A172 (cell line): ENCODE results near the gene LY6G6D. TPM values are rescaled to one million over a fixed set of nuclear protein-coding genes. Genes with fewer than 3 reads are reported as not detected.
A peak's percentile ranks its signal among the peaks of the same experiment; 100 is the strongest.
"Not testable (repeated sequence)": the region's sequence is repeated elsewhere in the genome, so short reads cannot be mapped to it uniquely, and the experiment has no call there.

Experiments
- DNase-seq: peaks from one replicate; pipeline ENCODE4 v3.0.0-alpha.2; 2015; ENCODE audit warnings: low spot score
- total RNA-seq: library from RNA; depleted of rRNA; stranded (reverse); fragments of >200 nt; shearing (Covaris generic); gene quantifications from 2 replicates; pipeline ENCODE4 v1.2.3, GENCODE V29; 2014

LY6G6D gene
- total RNA-seq, 1 experiment from 2014 or later = not detected

DNA sequence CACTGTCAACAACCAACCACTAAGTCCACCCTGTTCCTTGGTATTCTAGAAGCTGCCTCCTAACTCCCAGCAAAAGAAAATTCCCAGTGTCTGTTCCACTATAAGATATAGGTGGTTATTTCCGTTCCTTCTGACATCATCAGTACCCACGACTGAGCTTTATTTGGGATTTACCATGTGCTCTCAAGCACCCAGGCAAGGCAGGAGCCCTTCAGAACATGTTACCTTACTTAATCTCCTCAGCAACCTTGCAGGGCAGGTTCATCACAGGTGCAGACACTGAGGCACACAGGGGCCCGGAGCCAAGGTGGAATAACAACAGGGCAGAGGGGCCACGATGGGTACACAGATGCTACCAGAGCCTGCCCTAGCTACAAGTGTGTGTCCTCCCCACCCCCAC, 22.8 kb upstream of the LY6G6D start:
- no peak for DNase-seq

DNA sequence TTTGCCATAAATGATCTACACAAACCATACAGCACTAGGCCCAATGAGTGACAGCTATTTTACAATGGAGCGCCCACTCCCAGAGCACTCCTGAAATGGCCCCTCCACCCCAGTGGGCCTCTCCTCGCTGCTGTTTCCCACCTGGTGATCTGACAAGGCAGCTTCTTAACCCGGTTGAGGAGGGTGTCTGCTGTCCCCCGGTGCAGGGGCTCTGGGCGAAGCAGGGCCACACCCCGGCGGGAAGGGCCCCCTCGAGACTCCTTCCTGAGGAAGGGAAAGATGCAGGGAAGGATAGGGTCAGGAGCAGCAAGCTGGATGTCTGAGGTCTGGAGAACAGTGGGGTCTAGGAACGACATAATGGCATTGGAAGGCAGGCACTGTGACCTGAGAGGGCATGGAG, 22.3 kb upstream of the LY6G6D start:
- no peak for DNase-seq

DNA sequence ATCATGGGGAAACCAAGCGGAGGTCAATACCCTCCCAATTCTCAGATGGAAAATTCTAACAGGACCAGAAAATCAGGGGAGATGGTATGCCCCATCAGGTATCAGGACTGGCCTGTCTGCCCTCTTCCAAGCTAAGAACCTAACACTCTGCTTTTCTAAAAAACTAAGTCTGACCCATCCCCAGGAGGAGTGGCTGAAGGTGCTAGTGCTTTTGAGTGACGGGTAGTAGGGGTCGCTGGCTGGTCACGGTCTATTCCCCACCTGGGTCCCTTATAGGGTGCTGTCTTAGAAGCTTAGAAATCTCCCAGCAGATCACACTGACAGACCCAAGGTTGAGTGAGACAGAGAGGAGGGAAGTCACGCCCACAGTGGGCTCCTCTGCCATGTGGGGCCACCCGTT, 21.6 kb upstream of the LY6G6D start:
- no peak for DNase-seq

DNA sequence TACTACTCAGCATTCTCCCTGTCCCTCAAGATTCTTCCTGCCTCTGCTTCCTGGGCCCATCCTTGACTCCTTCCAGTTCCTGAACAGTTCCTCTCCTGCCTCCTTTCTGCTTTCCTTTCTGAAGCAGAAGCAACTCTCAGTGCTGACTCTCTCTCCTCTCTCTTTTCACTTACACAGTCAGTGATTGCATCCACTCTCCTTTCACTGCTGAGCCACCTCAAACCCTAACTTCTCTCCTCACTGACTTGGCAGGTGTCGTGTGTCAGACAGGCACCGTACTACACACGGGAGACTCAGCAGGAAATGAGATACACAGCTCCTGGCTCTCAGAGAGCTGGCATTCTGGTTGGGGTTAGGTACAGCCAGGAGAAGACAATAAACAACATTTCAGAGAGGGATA, 17.6 kb upstream of the LY6G6D start:
- no peak for DNase-seq

DNA sequence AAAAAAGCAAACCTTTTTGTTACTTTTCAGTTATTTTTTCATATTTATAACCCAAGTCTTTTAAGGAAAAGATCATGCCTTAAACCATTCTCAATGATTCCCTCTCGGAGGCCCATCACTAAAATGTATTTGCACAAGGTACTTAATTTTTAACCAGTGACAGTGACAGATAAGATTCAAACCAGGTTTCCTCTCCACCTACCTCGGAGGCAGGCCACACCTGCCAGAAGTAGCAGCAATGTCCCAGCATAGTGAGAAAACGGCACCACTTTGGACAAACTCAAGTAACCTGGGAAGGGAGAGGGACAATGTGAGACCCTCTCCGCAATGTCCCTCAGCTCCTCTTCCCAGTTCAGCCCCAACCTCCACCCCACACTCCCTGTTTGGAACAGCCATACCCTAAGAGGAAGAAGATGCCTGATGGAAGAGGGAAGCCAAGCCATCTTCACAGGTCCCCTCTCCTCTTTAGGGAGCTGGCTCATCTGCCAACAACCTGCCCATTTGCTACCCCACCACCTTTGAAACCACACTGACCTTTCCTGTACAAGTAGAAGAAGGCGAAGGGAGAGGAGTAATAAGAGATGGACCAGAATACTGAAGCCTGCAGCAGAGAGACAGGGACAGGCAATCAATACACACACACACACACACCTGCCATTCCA, 14.3 kb upstream of the LY6G6D start:
- DNase-seq = no peak

DNA sequence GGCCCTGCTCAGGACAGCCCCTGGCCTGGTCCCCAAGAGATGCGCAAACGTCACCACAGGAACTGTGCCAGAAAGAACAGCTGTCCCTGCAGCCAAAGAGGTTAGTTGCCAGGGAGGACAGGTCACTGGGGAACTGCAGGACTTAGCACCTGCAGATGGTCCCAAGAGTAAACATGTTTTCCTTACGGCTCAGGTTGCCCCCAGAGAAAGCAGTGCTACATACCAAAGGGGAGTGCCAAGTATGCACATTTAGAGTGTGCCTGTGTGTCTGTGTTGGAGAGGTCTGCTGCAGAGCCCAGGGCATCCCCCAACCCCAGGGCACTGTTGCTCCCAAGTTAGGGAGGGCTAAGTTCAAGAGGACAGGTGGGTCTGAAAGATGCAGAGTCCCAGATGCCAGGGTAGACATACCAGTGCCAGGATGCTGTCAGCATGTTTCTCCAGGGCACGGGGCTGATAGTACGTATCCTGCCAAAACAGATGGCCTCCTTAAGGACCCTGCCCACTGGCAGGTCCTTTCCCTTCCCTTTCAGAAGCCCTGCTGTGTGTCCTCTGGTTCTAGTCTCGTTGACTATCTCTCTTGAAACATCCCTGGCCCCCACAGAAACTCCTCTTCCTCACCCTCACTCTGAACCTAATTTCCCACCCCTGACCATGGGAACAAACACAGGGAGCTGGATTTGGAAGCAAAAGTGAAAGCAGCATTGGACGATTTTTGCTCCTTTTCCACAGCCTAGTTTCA, 13.3 kb upstream of the LY6G6D start:
- DNase-seq = no peak

DNA sequence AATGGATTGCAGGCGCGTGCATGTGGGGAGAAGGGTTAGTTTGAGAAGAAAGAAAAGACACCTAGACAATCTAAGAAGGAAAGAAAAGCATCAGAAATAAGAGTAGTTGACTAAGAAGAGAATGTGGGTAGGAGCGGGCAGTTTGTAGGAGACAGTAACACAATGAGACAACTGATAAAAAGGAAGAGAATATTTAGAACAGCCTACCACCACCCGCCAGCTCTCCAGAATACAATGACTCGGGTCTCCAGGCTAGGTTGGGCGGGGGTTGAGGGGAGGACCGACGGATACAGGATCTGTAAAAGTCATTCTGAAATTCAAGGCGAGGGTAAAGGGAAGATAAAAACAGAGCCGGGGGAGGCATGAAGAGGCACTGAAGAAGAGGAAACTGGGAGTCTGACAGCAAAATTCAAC, 12.7 kb upstream of the LY6G6D start:
- no peak for DNase-seq

DNA sequence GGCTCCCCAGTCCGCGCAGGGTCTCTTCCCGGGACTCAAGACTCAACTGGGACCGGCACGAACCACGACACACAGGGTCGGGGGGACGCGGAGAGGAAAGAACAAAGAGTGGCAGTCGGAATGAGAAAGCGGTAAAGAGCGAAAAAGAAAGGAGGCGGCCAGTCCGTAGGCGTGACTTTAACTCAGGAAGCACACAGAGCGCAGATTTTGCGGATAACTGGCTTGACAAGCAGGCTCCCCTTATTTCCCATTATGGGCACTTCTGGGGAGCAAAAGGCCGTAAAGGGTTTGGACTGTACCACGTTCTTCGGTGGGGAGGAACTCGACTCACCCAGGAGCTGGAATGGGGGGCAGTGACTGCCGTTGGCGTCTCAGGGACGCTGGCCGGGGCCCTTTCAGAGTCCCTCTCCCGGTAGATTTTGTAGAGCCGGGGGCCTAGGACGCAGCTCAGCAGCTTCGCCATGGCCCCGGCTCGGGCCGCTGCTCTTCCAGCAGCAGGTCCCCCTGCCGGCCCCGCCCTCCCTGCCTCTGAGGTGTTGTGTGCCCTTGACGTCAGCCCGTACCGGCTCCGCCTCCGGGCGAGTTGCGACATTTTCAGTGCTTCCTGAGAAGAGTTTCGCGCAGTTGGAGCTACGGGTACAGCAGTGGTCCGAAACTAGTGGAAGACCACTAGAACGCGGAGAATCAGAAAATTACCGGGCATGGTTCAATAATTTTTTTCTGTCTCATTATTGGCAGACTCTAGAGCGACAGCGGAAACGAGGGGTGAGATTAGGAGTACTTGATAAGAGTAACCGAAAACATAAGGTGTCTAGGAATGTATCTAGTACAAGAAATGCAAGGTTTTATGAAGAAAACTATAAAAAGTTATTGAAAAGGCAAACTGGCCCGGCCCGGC, 12.1 kb upstream of the LY6G6D start, which contains the start of gene ABHD16A:
Gene ABHD16A, minus strand, starts transcription at position 506 of the 898 bp plus-strand sequence. Its CDS starts 43 bp downstream, at position 463.
- DNase-seq = peak; percentile 93

DNA sequence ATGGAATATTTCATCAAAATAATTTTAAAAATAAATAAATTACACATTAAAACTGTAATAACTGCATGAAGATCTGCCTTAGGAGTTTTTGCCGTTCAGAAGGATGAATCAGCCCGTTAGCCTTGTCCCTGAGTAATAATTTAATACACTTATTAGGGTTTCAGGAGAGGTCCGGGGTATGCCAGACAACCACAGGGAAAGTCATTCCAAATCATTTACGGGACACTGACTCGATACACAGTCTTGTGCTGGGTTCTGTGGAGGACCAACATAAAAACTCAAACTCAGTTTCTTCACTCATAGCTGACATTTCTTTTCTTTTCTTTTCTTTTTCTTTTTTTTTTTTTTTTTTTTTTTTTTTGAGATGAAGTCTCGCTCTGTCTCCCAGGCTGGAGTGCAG, 9.2 kb upstream of the LY6G6D start:
- DNase-seq = no peak

DNA sequence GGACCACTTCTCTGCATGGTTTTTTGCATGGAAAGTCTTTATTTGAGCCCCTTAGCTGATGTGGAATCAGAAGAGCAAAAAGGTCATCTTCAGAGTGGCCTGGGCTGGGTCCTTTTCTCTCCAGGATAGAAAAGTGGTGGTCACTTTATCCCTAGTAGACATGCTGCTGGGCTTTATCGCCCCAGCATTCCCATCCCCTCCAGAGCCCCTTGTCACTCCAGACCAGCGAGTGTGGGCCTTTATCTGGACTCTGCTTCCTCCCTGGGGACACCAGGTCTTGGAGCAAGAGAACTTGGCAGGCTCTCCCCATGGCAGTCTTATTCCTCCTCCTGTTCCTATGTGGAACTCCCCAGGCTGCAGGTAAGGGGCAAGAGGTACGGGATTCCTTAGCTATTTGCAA, 8.5 kb upstream of the LY6G6D start, which contains the start of gene LY6G6F:
Gene LY6G6F, plus strand, starts transcription at position 268 of the 400 bp plus-strand sequence. Its CDS starts 41 bp downstream, at position 309.
- no peak for DNase-seq

DNA sequence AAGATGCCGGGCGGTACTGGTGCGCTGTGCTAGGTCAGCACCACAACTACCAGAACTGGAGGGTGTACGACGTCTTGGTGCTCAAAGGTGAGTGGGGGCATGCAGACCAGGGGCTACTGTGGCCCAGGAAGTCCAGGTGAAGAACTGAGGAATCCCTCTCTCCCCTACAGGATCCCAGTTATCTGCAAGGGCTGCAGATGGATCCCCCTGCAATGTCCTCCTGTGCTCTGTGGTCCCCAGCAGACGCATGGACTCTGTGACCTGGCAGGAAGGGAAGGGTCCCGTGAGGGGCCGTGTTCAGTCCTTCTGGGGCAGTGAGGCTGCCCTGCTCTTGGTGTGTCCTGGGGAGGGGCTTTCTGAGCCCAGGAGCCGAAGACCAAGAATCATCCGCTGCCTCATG, 7.4 kb upstream of the LY6G6D start:
- no peak for DNase-seq

DNA sequence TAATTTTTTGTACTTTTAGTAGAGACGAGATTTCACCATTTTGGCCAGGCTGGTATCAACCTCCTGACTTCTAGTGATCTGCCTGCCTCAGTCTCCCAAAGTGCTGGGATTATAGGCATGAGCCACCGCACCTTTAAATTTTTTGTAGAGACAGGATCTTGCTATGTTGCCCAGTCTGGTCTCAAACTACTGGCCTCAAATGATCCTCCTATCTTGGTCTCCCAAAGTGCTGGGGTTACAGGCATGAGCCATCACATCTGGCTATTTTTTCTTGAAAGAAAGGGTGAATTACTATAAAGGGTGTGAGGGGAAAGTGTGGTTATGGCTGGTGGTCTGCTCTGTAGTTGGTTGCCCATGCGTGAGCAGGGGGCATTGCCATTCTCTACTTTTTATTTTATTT, 6.9 kb upstream of the LY6G6D start:
- DNase-seq = no peak

DNA sequence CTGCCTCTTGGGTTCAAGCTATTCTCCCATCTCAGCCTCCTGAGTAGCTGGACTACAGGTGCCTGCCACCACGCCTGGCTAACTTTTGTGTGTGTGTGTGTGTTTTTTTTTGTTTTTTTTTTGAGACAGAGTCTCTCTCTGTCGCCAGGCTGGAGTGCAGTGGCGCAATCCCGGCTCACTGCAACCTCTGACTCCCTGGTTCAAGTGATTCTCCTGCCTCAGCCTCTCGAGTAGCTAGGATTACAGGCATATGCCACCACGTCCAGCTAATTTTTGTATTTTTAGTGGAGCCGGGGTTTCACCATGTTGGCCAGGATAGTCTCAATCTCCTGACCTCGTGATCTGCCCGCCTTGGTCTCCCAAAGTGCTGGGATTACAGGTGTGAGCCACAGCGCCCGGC, 6.0 kb upstream of the LY6G6D start:
- DNase-seq = not testable (repeated sequence)

DNA sequence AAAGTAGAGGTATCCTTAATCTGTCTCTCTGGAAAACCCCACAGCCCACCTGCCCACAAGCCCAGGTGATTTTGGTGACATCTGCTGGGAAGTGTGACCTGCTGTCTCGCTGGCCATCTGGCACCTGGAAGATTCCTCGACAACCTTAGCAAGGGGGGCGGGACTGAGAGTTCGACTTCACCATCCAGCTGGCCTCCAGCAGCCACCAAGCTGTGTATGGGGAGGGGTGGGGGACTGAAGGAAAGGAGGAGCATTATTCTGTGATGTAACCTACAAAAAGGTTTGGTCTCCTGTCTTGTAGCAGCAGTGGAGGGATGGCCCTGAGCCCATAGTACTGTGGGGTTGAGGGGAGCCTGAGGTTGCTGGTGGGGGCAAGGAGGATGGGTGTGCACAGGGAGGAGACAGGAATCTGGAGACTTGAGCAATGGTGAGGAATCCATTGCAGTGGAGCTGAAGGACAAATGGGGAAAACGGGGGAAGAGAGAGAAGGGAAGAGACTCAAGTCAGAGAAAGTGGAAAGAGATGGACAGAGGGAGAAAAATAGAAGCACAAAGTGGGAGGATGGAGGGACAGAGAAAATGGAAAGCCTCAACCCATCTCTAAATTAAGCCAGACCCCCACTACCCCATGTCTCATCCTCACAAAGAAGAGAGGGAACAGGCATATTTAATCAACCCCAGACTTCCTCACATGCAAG, 4.5 kb upstream of the LY6G6D start:
- DNase-seq = no peak

DNA sequence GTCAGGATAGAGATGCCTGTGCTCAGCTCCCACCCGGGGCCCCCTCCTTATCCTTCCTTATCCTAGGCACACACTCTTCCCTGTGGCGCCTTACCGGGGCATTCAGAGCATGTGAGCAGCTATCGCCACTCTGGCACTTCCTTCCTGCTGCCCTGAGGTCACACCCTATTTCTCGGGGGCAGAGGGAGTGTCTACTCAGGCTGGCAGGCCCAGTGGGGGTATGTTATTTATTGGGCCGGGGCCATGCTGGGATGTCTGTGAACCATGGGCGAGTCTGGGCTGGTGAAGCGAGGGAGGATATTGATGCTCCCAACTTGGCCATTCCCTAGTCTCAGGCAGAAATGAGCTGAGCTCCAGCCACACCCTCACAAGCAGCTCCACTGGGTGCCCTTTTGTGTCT, 3.9 kb upstream of the LY6G6D start:
- no peak for DNase-seq

DNA sequence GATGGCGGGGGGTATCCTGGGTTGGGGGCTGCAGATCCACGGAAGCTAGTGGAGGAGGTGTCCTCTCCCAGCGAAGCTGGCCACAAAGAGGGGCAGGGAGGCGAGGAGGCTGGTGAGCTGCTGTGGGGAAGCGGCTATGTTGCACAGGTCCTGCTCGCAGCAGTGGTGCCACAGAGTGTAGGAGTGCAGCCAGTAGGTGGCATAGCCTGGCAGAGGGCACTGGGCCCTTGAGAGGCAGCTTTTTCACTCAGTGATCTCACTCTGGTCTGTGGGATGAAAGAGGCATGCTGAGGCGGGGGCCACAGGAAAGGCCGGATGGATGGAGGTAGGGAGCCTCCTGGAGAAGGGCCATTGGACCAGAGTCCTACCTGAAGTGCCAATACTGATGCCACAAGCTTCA, 2.9 kb upstream of the LY6G6D start:
- DNase-seq = no peak

DNA sequence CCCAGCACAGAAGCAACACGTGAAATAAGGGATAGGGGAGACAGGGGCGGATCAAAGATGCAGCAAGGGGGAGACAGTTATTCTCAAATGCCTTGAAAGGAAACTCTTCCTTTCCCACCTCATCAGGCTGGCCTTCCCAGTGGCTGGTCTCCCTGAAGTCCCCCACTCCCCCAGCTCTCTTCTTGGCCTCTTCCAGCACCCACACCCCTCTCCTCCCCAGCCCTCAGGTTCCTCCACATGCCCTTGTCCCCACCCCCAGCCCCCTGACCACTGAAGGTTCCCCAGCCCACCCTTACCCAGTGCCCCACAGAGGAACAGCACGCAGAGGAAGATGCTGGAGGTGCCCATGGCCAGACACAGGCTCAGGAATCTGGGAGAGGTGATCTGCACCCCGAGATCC, 1.7 kb upstream of the LY6G6D start:
- DNase-seq = no peak

DNA sequence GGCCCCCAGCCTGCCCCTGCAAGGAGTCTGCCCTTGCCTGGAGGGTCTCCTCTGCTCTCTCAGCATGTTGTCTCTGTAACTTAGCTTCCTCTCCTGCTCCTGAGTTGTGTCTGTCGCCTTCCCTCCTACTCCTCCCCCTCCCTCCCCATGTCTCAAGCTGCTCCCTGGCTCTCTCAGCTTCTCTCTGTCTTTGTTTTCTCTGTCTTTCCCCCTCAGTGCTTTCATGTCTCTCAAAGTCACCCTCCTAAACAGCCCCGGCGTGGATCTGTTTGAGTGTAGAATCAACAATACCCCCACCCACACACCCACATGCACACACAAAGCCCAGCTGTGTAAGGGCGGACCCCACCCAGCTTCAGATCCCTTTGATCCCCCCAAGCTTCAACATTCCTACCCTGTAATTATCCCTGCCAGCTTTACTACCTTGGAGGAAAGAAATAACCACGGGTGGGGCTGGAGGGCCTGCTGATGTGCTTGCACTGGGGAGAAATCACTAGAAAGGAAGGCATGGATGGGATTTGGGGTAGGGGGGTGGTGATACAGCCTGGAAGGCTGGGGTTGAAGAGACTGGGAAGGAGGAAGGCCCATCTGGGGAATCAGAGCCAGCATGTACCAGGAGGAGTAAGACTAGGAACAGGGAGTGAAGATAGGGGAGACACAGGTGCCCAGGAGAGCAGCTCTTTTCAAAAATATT, 1.0 kb upstream of the LY6G6D start:
- DNase-seq = no peak

DNA sequence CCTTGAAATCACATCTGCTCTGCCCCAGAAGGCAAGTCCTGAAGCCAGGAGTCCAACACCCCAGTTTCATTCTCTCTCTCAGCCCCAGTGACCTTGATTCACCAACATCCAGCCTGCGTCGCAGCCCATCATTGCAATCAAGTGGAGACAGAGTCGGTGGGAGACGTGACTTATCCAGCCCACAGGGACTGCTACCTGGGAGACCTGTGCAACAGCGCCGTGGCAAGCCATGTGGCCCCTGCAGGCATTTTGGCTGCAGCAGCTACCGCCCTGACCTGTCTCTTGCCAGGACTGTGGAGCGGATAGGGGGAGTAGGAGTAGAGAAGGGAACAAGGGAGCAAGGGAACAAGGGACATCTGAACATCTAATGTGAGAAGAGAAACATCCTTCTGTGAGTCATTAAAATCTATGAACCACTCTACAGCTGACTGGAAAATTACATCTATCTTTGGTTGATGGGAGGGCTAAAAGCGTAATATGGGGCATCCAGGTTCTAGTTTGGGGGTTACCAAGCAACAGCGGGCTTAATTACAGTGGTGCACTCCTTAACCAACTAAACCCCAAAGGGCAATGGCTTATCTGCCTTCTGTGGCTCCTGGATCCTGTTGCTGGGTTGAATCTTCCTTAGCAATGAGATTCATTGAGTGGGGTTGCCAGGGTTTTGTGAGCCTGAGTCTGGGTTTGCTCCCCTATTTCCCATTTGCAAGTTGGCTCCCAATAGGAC, 2.5 kb downstream of the LY6G6D start:
- DNase-seq = no peak

DNA sequence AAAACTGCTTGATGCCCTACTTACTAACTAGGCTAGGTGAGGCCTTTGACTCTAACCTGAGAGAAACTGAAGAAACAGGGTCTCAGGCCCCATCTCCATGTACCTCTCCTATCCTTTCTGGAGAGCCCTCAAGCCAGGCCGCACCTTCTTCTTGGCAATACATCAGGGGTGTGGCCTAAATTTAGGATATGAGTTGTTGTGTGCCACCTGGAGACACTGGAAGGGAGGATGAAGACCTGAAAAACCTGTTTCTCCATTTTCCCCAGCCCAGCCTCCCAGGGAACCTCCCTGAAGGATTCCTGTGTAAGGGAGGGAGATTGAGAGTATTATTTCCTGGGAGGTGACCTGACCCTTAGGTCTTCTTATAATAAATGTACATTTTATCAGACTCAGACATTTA, 3.1 kb downstream of the LY6G6D start:
- no peak for DNase-seq
